Effector memory CD8-positive, alpha-beta T cell (primary cell): ENCODE results near the gene TMEM106C.
A peak's percentile ranks its signal among the peaks of the same experiment; 100 is the strongest.

Experiments used
- ATAC-seq: fragments of 150-1000 bp; cut with Tn5 transposase; replicated peaks from 2 replicates; pipeline ENCODE4 v1.10.0; 2021; ENCODE audit warnings: mild to moderate bottlenecking, moderate library complexity
- DNase-seq, 3 experiments: peaks; one replicate each; pipeline ENCODE4 v3.0.0; 2021
- H3K27ac Mint-ChIP-seq, 2 donors: one replicate each; pipeline ENCODE4 v1.8.0; 2022; ENCODE audit warnings: mild to moderate bottlenecking in 2 of 2, mixed read lengths in 2 of 2, moderate library complexity in 2 of 2
- H3K27me3 Mint-ChIP-seq, 2 donors: one replicate each; pipeline ENCODE4 v1.8.0; 2022; ENCODE audit warnings: mixed read lengths in 2 of 2
- H3K36me3 Mint-ChIP-seq: one replicate; pipeline ENCODE4 v1.8.0; 2022; ENCODE audit warnings: mild to moderate bottlenecking, moderate library complexity, mixed read lengths; ENCODE audit not compliant: insufficient read depth
- H3K4me1 Mint-ChIP-seq, 2 donors: one replicate each; pipeline ENCODE4 v1.8.0; 2022; ENCODE audit warnings: low read depth in 2 of 2, mixed read lengths in 2 of 2
- H3K4me3 Mint-ChIP-seq, 2 donors: one replicate each; pipeline ENCODE4 v1.8.0; 2022; ENCODE audit warnings: mild to moderate bottlenecking in 2 of 2, mixed read lengths in 2 of 2, moderate library complexity in 2 of 2
- H3K9me3 Mint-ChIP-seq, 2 donors: one replicate each; pipeline ENCODE4 v1.8.0; 2022; ENCODE audit warnings: mixed read lengths in 2 of 2

The TMEM106C gene

DNA sequence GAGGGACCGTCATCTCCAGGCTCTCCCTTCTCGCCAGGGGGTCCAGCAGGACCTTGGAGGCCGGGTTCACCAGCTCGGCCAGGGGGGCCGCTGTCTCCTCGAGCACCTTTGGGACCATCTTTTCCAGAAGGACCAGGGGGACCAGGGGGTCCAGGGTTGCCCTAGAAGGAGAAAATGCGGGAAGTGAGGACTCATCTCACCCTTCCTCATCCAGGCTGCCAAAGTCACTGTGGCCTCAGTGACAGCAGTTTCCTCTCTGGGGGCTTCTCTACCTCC, 15.1 kb downstream of the TMEM106C start:
- DNase-seq (no peak), ATAC-seq (no peak)
- peaks cover 10 to 44% of the 10 kb centered on the region in 2 donors for H3K27me3 Mint-ChIP-seq
- H3K36me3 Mint-ChIP-seq = no peaks in the 10 kb centered on the region
- no peak overlapping the region for H3K27ac Mint-ChIP-seq
- H3K4me1 Mint-ChIP-seq = peaks cover 0 to 4% of the 10 kb centered on the region in 2 donors
- no peaks in the 10 kb centered on the region for H3K9me3 Mint-ChIP-seq
- H3K4me3 Mint-ChIP-seq = no peak overlapping the region

DNA sequence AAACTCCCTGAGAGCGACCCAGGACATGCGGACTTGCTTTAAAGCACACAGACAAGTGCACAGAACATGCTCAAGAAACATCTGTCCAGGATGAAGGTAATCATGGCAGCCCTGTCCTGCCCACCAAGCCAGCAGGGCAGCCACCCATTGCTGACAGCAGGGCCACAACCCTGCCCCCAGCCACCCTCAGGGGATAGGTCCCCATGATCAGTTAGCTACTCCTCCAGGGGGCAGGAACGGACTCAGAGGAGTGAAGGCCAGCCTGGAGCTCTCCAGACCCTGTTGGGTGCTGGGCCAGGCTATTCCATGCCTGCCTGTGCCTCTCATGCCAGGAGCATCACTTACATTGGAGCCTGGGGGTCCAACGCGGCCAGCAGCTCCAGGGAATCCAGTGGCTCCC, 15.8 kb downstream of the TMEM106C start:
- H3K27me3 Mint-ChIP-seq = peaks cover 12 to 48% of the 10 kb centered on the region in 2 donors
- ATAC-seq = no peak
- no peak overlapping the region for H3K4me3 Mint-ChIP-seq
- H3K36me3 Mint-ChIP-seq = no peaks in the 10 kb centered on the region
- peaks cover 0 to 4% of the 10 kb centered on the region in 2 donors for H3K4me1 Mint-ChIP-seq
- H3K9me3 Mint-ChIP-seq = no peaks in the 10 kb centered on the region
- DNase-seq = no peak
- peak overlapping the region in 1 of 2 donors; percentile 46 for H3K27ac Mint-ChIP-seq

DNA sequence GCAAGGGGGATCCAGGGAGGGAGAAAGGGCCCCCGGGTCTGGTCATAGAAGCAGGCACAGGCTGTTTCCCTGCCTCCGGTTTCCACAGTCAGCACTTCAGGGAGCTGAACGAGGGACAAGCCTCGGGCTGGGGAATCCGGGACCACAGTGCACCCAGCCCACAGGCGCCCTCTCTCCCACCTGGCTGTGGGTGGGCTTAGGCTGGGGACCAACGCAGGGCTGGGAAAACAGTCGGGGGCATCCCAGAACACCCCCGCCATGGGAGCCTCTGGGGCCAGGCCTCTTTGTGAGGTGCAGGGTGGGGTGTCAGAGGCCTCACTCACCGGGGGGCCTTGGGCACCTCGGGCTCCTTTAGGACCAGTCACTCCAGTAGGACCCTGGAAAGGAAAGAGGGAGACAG, 16.3 kb downstream of the TMEM106C start:
- Mint-ChIP-seq H3K36me3 (no peaks in the 10 kb centered on the region), H3K27me3 (peaks cover 15 to 53% of the 10 kb centered on the region in 2 donors), H3K4me1 (peaks cover 0 to 4% of the 10 kb centered on the region in 2 donors), H3K27ac (no peak overlapping the region), H3K9me3 (no peaks in the 10 kb centered on the region), H3K4me3 (no peak overlapping the region)
- ATAC-seq (no peak), DNase-seq (no peak)

DNA sequence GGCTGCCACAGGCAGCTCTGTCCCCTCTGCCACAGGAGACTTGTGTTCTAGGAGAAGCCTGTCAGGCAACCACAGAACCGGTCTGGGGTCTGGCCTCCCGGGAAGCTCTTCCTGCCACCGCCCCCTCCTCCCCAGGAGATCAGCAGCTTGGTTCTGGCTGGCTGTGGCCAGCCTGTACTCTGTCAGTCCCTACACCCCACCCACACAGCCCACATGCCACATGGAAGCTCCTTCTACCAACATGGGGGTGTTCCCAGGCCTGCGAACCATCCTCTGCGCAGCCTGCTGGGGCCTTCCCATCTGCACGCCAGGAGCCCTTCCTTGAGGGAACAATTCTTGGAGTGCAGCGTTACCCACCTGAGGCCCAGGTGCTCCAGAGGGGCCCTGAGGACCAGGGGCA, 16.8 kb downstream of the TMEM106C start:
- no peak for DNase-seq
- no peak for ATAC-seq
- Mint-ChIP-seq H3K36me3 (no peaks in the 10 kb centered on the region), H3K4me1 (peaks cover 0 to 4% of the 10 kb centered on the region in 2 donors), H3K27ac (no peak overlapping the region), H3K9me3 (no peaks in the 10 kb centered on the region), H3K4me3 (no peak overlapping the region), H3K27me3 (peaks cover 15 to 58% of the 10 kb centered on the region in 2 donors)

DNA sequence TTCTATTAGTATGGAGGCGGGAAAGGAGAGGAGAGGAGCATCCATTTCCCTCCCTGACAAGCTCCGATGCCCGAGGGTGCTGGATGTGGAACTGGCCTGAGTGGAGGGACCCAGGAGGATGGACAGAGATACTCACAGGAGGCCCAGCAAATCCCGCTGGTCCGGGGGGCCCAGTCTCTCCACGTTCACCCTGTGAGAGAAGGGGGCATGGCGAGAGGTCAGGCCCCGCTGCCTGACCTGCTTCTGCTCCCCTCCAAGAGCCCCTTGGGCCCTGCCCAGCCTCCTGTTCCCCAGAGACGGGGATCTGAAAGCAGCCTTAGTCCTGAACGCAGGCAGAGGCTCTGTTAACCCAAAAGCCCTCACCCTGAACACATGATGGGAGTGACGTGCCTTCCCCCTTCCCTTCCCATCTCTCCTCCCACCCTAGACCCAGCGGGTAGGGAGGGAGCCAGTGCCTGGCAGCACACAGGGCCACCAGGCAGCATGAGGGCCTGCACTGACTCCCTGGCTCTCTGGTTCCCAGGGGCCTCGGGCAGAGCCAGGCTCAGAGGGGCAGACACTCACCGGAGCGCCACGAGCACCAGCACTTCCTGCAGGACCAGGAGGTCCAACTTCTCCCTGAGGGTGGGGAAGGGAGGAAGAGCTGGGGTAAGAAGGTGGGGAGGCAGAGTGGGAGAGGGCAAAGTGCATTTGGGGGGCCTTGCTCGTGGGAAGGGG, 17.5 kb downstream of the TMEM106C start:
- Mint-ChIP-seq H3K4me1 (peaks cover 0 to 4% of the 10 kb centered on the region in 2 donors), H3K27ac (no peak overlapping the region), H3K27me3 (peaks cover 15 to 59% of the 10 kb centered on the region in 2 donors), H3K36me3 (no peaks in the 10 kb centered on the region), H3K9me3 (no peaks in the 10 kb centered on the region), H3K4me3 (no peak overlapping the region)
- ATAC-seq (no peak), DNase-seq (no peak)

DNA sequence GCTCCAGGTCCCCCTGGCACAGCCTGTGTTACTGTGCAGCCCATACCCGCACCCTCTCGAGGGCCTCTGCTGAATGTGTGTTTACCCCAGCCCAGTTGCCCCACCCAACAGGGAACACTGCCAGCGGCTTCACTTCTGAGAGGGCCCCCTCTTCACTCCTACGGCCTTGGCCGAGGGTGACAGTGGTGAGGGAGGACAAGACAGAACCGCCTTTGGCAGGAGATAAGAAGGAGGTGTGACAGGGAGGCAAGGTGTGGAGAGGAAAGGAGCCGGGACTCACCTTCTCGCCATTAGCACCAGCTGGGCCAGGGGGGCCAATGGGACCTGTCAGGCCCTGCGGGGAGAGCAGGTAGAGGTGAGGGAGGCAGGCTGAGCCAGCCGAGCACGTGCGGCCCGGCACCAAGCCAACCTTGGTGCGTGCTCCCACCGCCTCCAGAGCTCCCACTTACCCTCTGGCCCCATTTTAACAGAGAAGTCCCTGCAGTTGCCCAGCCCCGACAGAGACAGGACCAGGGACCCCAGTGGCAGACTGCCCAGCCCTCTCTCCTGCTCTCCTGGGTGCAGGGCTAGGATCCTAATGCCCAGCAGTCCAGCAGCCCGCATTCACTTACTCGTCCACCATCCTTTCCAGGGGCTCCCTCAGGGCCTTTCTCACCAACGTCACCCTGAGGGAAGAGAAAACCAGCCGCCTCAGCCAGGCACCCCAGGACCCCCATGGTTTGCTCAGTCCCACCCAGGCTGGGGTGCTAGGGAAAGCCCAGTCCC, 18.3 kb downstream of the TMEM106C start:
- Mint-ChIP-seq H3K27ac (peak overlapping the region in 1 of 2 donors; percentile 41), H3K36me3 (no peaks in the 10 kb centered on the region), H3K9me3 (no peaks in the 10 kb centered on the region), H3K27me3 (peaks cover 15 to 59% of the 10 kb centered on the region in 2 donors), H3K4me3 (no peak overlapping the region), H3K4me1 (peaks cover 0 to 4% of the 10 kb centered on the region in 2 donors)
- ATAC-seq (no peak), DNase-seq (no peak)

DNA sequence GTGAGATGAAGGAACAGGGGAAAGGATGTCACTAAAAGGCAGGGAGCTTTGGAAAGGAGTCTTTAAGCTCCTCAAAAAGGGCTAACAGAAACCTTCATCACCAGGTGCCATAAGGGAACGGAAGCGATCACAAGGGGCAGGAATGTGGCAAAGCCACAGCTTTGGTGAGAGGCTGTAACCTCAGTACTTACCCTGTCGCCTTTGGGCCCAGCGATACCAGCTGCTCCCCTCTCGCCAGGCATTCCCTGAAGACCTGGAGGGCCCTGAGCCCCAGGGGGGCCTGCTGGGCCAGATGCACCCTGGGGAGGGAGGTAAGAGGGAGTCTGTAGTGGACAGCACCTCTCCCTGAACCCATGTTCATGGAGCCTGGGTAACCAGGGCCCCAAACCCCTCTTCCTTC, 18.9 kb downstream of the TMEM106C start:
- no peak for DNase-seq
- no peak for ATAC-seq
- Mint-ChIP-seq H3K9me3 (no peaks in the 10 kb centered on the region), H3K4me3 (no peak overlapping the region), H3K4me1 (peaks cover 0 to 4% of the 10 kb centered on the region in 2 donors), H3K27ac (peak overlapping the region; percentile 15 to 41), H3K27me3 (peaks cover 15 to 59% of the 10 kb centered on the region in 2 donors), H3K36me3 (no peaks in the 10 kb centered on the region)

DNA sequence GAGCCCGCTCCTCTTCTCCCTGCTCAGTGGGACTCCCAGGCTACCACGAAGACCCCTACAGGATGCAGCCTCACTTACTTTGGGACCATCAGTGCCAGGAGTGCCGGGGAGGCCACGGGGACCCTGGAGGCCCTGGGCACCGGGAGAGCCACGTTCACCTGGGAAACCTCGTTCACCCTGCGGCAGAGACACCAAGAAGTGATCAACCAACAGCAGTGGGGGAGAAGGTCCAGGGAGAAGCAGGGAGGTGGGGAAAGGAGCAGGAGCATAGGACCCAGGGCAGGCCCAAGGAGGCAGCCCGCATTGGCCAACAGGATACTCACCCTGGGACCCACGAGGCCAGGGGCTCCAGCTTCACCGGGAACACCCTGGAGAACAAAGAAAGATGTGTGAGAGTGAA, 19.4 kb downstream of the TMEM106C start:
- Mint-ChIP-seq H3K27ac (peak overlapping the region in 1 of 2 donors; percentile 15), H3K9me3 (no peaks in the 10 kb centered on the region), H3K4me1 (peaks cover 0 to 4% of the 10 kb centered on the region in 2 donors), H3K4me3 (no peak overlapping the region), H3K36me3 (no peaks in the 10 kb centered on the region), H3K27me3 (peaks cover 15 to 59% of the 10 kb centered on the region in 2 donors)
- DNase-seq = no peak
- no peak for ATAC-seq

DNA sequence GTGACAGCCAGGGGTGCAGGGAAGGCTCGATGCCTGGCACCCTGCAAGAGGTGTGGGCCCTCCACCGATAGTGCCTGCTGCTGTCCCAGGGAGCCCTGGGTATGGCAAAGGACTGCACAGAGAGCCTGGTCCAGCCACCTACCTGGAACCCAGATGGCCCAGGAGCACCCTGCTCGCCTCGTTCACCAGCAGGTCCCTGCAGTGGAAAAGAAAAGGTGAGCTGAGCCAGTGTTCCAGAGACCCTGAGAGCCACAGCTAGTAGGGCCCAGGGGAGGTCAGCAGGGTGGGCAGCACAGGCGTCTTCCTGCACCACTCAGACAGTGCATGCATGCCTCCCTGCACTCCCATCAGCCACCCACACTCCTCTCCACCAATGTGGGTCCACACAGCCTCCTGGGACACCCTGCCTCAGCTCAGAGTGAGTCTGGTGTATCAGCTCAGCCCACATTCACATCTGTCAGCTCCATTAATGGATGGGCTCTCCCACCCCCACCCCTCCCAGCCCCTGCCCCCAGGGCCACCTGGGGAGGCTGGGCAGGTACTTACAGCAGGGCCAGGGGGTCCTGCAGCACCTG, 20.2 kb downstream of the TMEM106C start:
- no peaks in the 10 kb centered on the region for H3K36me3 Mint-ChIP-seq
- ATAC-seq = no peak
- H3K9me3 Mint-ChIP-seq = no peaks in the 10 kb centered on the region
- H3K4me1 Mint-ChIP-seq = peaks cover 0 to 6% of the 10 kb centered on the region in 2 donors
- no peak for DNase-seq
- H3K27me3 Mint-ChIP-seq = peaks cover 15 to 62% of the 10 kb centered on the region in 2 donors
- no peak overlapping the region for H3K27ac Mint-ChIP-seq
- H3K4me3 Mint-ChIP-seq = no peak overlapping the region

DNA sequence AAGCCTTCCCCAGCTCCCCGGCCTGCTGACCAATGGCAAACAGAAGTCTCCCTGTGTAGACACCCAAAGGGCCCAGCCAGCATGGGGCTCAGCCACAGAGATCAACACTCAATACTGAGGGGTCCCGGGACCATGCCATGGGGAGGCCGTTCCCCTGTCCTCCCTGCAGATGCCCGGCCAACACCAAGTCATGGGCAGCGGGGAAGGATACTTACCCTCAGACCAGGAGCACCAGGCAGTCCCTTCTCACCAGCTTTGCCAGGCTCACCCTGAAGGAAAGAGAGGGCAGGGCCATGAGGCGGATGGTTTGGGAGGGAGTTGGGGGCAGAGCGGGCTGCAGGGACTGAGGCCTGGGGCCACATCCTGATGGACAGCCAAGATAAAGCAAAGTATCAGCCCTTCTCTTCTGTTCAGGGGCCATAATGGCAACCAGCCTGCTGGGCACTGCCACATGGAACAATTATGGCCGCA, 21.0 kb downstream of the TMEM106C start:
- Mint-ChIP-seq H3K27ac (no peak overlapping the region), H3K4me3 (no peak overlapping the region), H3K4me1 (peaks cover 2 to 7% of the 10 kb centered on the region in 2 donors), H3K36me3 (no peaks in the 10 kb centered on the region), H3K9me3 (no peaks in the 10 kb centered on the region), H3K27me3 (peaks cover 10 to 57% of the 10 kb centered on the region in 2 donors)
- DNase-seq (no peak), ATAC-seq (no peak)

DNA sequence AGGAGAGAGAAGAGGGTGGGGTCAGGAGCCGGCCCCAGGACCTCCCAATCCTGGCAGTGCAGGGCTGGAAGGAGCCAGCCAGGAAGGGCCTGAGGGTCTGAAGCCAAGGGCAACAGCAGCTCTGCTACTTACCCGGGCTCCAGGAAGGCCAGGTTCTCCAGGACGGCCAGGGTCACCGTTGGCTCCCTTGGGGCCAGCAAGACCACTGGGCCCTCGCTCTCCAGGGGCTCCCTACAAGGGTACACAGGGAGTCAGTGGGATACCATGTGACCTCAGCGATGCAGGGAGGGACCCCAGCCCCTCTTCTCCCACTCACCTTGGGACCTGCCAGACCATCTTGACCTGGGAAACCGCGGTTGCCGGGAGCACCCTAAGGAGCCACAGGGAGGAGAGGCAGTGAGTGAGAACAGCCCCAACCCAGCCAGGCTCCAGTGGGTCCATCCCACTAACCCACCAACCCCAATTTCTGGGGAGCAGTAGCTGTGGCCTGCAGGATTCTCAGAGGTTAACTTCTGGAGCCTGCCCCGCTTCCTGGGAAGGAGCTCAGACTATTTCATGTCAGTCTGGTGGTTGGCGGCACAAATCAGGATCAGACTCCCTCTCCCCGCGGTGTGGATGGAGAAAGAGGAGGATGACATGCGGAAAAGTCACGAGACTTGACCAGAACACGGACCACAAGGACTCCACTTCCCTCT, 22.3 kb downstream of the TMEM106C start:
- ATAC-seq = no peak
- H3K4me1 Mint-ChIP-seq = peaks cover 16 to 21% of the 10 kb centered on the region in 2 donors
- no peaks in the 10 kb centered on the region for H3K9me3 Mint-ChIP-seq
- DNase-seq = no peak
- H3K36me3 Mint-ChIP-seq = peaks cover 6% of the 10 kb centered on the region
- no peak overlapping the region for H3K4me3 Mint-ChIP-seq
- peaks cover 5 to 45% of the 10 kb centered on the region in 2 donors for H3K27me3 Mint-ChIP-seq
- no peak overlapping the region for H3K27ac Mint-ChIP-seq

DNA sequence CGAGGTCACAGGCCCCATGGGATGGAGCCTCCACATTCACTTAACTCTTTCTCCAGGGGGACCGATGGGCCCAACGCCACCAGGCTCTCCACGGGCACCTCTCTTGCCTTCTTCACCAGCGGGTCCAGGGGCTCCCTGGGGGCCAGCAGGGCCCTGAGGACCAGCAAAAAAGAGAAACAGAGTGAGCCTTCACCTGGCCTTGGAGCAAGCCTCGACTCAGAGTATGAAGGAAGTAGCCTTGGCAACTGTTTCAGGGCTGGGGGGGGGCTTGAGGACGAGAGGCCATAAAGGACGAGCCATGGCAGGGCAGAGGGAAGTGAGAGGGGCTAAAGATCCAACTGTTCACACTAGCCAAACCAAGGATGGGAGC, 22.9 kb downstream of the TMEM106C start:
- ATAC-seq (no peak), DNase-seq (no peak)
- no peak overlapping the region for H3K4me3 Mint-ChIP-seq
- H3K27ac Mint-ChIP-seq = no peak overlapping the region
- H3K4me1 Mint-ChIP-seq = peaks cover 20 to 23% of the 10 kb centered on the region in 2 donors
- no peaks in the 10 kb centered on the region for H3K9me3 Mint-ChIP-seq
- H3K27me3 Mint-ChIP-seq = peaks cover 5 to 44% of the 10 kb centered on the region in 2 donors
- peaks cover 6% of the 10 kb centered on the region for H3K36me3 Mint-ChIP-seq

DNA sequence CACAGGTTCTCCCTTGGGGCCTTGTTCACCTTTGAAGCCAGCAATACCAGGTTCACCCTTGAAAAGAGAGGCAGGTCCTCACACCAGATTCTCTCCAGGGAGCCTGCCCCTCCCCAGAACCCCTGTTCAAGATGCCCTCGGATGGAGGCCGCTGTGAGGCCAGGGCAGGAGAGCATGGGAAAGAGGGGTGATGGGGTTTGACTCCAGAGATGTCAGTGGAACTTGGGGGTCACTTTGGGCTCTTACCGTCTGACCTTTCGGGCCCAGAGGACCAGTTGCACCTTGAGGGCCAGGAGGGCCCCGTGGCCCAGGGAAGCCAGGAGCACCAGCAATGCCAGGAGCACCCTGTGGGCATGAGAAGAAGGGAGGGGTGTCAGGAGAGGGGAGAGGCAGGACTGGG, 23.4 kb downstream of the TMEM106C start:
- peaks cover 20 to 23% of the 10 kb centered on the region in 2 donors for H3K4me1 Mint-ChIP-seq
- H3K36me3 Mint-ChIP-seq = peaks cover 6% of the 10 kb centered on the region
- H3K27ac Mint-ChIP-seq = no peak overlapping the region
- DNase-seq = no peak
- H3K9me3 Mint-ChIP-seq = no peaks in the 10 kb centered on the region
- peaks cover 5 to 40% of the 10 kb centered on the region in 2 donors for H3K27me3 Mint-ChIP-seq
- no peak for ATAC-seq
- H3K4me3 Mint-ChIP-seq = no peak overlapping the region
